NK-92 (cell line): ENCODE results near the gene ALKBH7.
"Not testable (repeated sequence)": the region's sequence is repeated elsewhere in the genome, so short reads cannot be mapped to it uniquely, and the experiment has no call there.

Source experiments
- DNase-seq: peaks from one replicate; lab custom pipeline; 2025; ENCODE audit not compliant: unreplicated experiment; lab: John Stamatoyannopoulos, UW

Gene ALKBH7

GRCh38 chr19:6372594-6373095 is at the start of gene ALKBH7:
Gene ALKBH7 (plus strand): TSS chr19:6372794. CDS start chr19:6372821, 27 bp downstream.
- peak; percentile 87 for DNase-seq

GRCh38 chr19:6324757-6325156 is 47.8 kb upstream of the ALKBH7 start:
- no peak for DNase-seq

- no peak for DNase-seq
These were observed 47.0 kb upstream of the ALKBH7 start for GRCh38 chr19:6325614-6326013.

GRCh38 chr19:6326815-6327214 is 45.8 kb upstream of the ALKBH7 start:
- no peak for DNase-seq

GRCh38 chr19:6333439-6333838 is 39.2 kb upstream of the ALKBH7 start, which contains the start of gene ACER1:
Gene ACER1 (minus strand): TSS chr19:6333612. CDS start chr19:6333551, 61 bp downstream.
- DNase-seq = no peak

GRCh38 chr19:6334490-6335285 is 37.9 kb upstream of the ALKBH7 start:
- DNase-seq = no peak

- no peak for DNase-seq
These were observed 31.9 kb upstream of the ALKBH7 start for GRCh38 chr19:6340493-6341201.

- DNase-seq = no peak
These were observed 29.1 kb upstream of the ALKBH7 start for GRCh38 chr19:6343462-6343861.

- not testable (repeated sequence) for DNase-seq
These were observed 23.3 kb upstream of the ALKBH7 start for GRCh38 chr19:6349271-6349670.

- DNase-seq = no peak
These were observed 21.9 kb upstream of the ALKBH7 start for GRCh38 chr19:6350688-6351087.

- no peak for DNase-seq
These were observed 20.0 kb upstream of the ALKBH7 start for GRCh38 chr19:6352381-6353165.

GRCh38 chr19:6354098-6354674 is 18.4 kb upstream of the ALKBH7 start:
- no peak for DNase-seq

GRCh38 chr19:6355321-6356040 is 17.1 kb upstream of the ALKBH7 start:
- DNase-seq = not testable (repeated sequence)

- DNase-seq = no peak
These were observed 15.4 kb upstream of the ALKBH7 start for GRCh38 chr19:6357174-6357573.

- no peak for DNase-seq
These were observed 14.6 kb upstream of the ALKBH7 start for GRCh38 chr19:6358003-6358402.

- DNase-seq = no peak
These were observed 12.8 kb upstream of the ALKBH7 start for GRCh38 chr19:6359568-6360341.

GRCh38 chr19:6360445-6360844 is 12.1 kb upstream of the ALKBH7 start:
- DNase-seq = not testable (repeated sequence)

- DNase-seq = not testable (repeated sequence)
These were observed 11.8 kb upstream of the ALKBH7 start for GRCh38 chr19:6360857-6361216.

- DNase-seq = no peak
These were observed 10.6 kb upstream of the ALKBH7 start for GRCh38 chr19:6362027-6362350.

- no peak for DNase-seq
These were observed 10.2 kb upstream of the ALKBH7 start for GRCh38 chr19:6362351-6362801.
